ENCODE results near the gene LGALS14.

Gene LGALS14

GRCh38 chr19:39692822-39693221 is 11.5 kb upstream of the LGALS14 start:
- H3K18ac ChIP-seq (ENCODE audit: low read depth in 1 of 2, low read length in 2 of 2): no peak overlapping the region
- no peak overlapping the region for H2AK5ac ChIP-seq (ENCODE audit: low read length, severe bottlenecking)

GRCh38 chr19:39695759-39696158 is 8.5 kb upstream of the LGALS14 start:
- Histone ChIP-seq H2BK12ac (ENCODE audit: low read length in 2 of 2) (no peak overlapping the region), H3K4me1 (ENCODE audit: control insufficient read depth, insufficient read depth, low read depth, low read length) (no peaks in the 10 kb centered on the region), H4K8ac (ENCODE audit: low read length) (no peak overlapping the region), H3K4ac (ENCODE audit: low read depth in 1 of 2, low read length in 2 of 2) (no peak overlapping the region), H2BK15ac (ENCODE audit: low read depth, poor library complexity, severe bottlenecking) (no peak overlapping the region), H2BK5ac (ENCODE audit: low read depth, low read length, poor library complexity, severe bottlenecking) (no peak overlapping the region), H3K9me3 (ENCODE audit: control insufficient read depth, low read length) (no peaks in the 10 kb centered on the region), H2BK120ac (ENCODE audit: low read depth, low read length) (no peak overlapping the region), H3K23ac (ENCODE audit: low read length in 2 of 2) (no peak overlapping the region), H3K27me3 (ENCODE audit: control insufficient read depth in 1 of 2, insufficient read depth in 1 of 2, low read length in 2 of 2) (peaks cover 0 to 26% of the 10 kb centered on the region in 2 experiments), H3K4me3 (ENCODE audit: insufficient read depth in 1 of 2, low read depth in 1 of 2, low read length in 2 of 2) (no peak overlapping the region), H2AK5ac (ENCODE audit: low read length, severe bottlenecking) (no peak overlapping the region), H3K79me1 (replicated peaks; ENCODE audit: low read length, poor library complexity, severe bottlenecking) (no peaks in the 10 kb centered on the region), H2AFZ (ENCODE audit: low read depth, low read length) (no peak overlapping the region), H3K36me3 (ENCODE audit: control insufficient read depth in 1 of 2, insufficient read depth in 2 of 2, low read depth in 1 of 2, low read length in 2 of 2) (no peaks in the 10 kb centered on the region), H4K91ac (ENCODE audit: low read length) (no peak overlapping the region), H3K27ac (ENCODE audit: low read length, poor library complexity, severe bottlenecking) (no peak overlapping the region), H3K4me2 (ENCODE audit: low read length, poor library complexity, severe bottlenecking) (no peak overlapping the region), H3K18ac (ENCODE audit: low read depth in 1 of 2, low read length in 2 of 2) (no peak overlapping the region), H3K9ac (ENCODE audit: low read length) (no peak overlapping the region), H3K14ac (ENCODE audit: low read length in 2 of 2) (no peak overlapping the region)
- WGBS: 57% methylated on average over 2 of the region's 2 CpGs
- no peak for DNase-seq

More at GRCh38 chr19:39692822-39693221, 11.5 kb upstream of the LGALS14 start:
- H3K4me3 ChIP-seq (ENCODE audit: insufficient read depth in 1 of 2, low read depth in 1 of 2, low read length in 2 of 2): no peak overlapping the region
- DNase-seq: no peak
- H2BK15ac ChIP-seq (ENCODE audit: low read depth, poor library complexity, severe bottlenecking): no peak overlapping the region
- no peak overlapping the region for H3K4me2 ChIP-seq (ENCODE audit: low read length, poor library complexity, severe bottlenecking)
- no peak overlapping the region for H4K8ac ChIP-seq (ENCODE audit: low read length)
- peaks cover 0 to 18% of the 10 kb centered on the region in 2 experiments for H3K27me3 ChIP-seq (ENCODE audit: control insufficient read depth in 1 of 2, insufficient read depth in 1 of 2, low read length in 2 of 2)
- no peak overlapping the region for H2BK5ac ChIP-seq (ENCODE audit: low read depth, low read length, poor library complexity, severe bottlenecking)
- no peak overlapping the region for H3K27ac ChIP-seq (ENCODE audit: low read length, poor library complexity, severe bottlenecking)
- no peak overlapping the region for H2BK12ac ChIP-seq (ENCODE audit: low read length in 2 of 2)
- H3K36me3 ChIP-seq (ENCODE audit: control insufficient read depth in 1 of 2, insufficient read depth in 2 of 2, low read depth in 1 of 2, low read length in 2 of 2): no peaks in the 10 kb centered on the region
- no peak overlapping the region for H3K9ac ChIP-seq (ENCODE audit: low read length)
- WGBS: 86% methylated on average over 1 of the region's 1 CpG
- no peak overlapping the region for H4K91ac ChIP-seq (ENCODE audit: low read length)
- H3K9me3 ChIP-seq (ENCODE audit: control insufficient read depth, low read length): peaks cover 6% of the 10 kb centered on the region
- H3K4ac ChIP-seq (ENCODE audit: low read depth in 1 of 2, low read length in 2 of 2): no peak overlapping the region
- H3K79me1 ChIP-seq (replicated peaks; ENCODE audit: low read length, poor library complexity, severe bottlenecking): no peaks in the 10 kb centered on the region
- no peak overlapping the region for H2BK120ac ChIP-seq (ENCODE audit: low read depth, low read length)
- no peak overlapping the region for H3K23ac ChIP-seq (ENCODE audit: low read length in 2 of 2)
- no peaks in the 10 kb centered on the region for H3K4me1 ChIP-seq (ENCODE audit: control insufficient read depth, insufficient read depth, low read depth, low read length)
- no peak overlapping the region for H2AFZ ChIP-seq (ENCODE audit: low read depth, low read length)
- no peak overlapping the region for H3K14ac ChIP-seq (ENCODE audit: low read length in 2 of 2)

- Histone ChIP-seq H3K36me3 (ENCODE audit: control insufficient read depth in 1 of 2, insufficient read depth in 2 of 2, low read depth in 1 of 2, low read length in 2 of 2) (no peaks in the 10 kb centered on the region), H3K79me1 (replicated peaks; ENCODE audit: low read length, poor library complexity, severe bottlenecking) (no peaks in the 10 kb centered on the region), H4K8ac (ENCODE audit: low read length) (no peak overlapping the region), H3K4ac (ENCODE audit: low read depth in 1 of 2, low read length in 2 of 2) (no peak overlapping the region), H3K4me2 (ENCODE audit: low read length, poor library complexity, severe bottlenecking) (no peak overlapping the region), H3K14ac (ENCODE audit: low read length in 2 of 2) (no peak overlapping the region), H2BK12ac (ENCODE audit: low read length in 2 of 2) (no peak overlapping the region), H3K9ac (ENCODE audit: low read length) (no peak overlapping the region), H3K4me1 (ENCODE audit: control insufficient read depth, insufficient read depth, low read depth, low read length) (no peaks in the 10 kb centered on the region), H3K4me3 (ENCODE audit: insufficient read depth in 1 of 2, low read depth in 1 of 2, low read length in 2 of 2) (no peak overlapping the region), H4K91ac (ENCODE audit: low read length) (no peak overlapping the region), H2AK5ac (ENCODE audit: low read length, severe bottlenecking) (no peak overlapping the region), H3K27me3 (ENCODE audit: control insufficient read depth in 1 of 2, insufficient read depth in 1 of 2, low read length in 2 of 2) (peaks cover 0 to 32% of the 10 kb centered on the region in 2 experiments), H2BK5ac (ENCODE audit: low read depth, low read length, poor library complexity, severe bottlenecking) (no peak overlapping the region), H3K27ac (ENCODE audit: low read length, poor library complexity, severe bottlenecking) (no peak overlapping the region), H2BK15ac (ENCODE audit: low read depth, poor library complexity, severe bottlenecking) (no peak overlapping the region), H2BK120ac (ENCODE audit: low read depth, low read length) (no peak overlapping the region), H3K9me3 (ENCODE audit: control insufficient read depth, low read length) (no peaks in the 10 kb centered on the region), H2AFZ (ENCODE audit: low read depth, low read length) (no peak overlapping the region), H3K23ac (ENCODE audit: low read length in 2 of 2) (no peak overlapping the region), H3K18ac (ENCODE audit: low read depth in 1 of 2, low read length in 2 of 2) (no peak overlapping the region)
- no peak for DNase-seq
- 70% methylated on average over 2 of the region's 2 CpGs for WGBS
These were observed 7.9 kb upstream of the LGALS14 start for GRCh38 chr19:39696387-39696786.

GRCh38 chr19:39698535-39698934 is 5.7 kb upstream of the LGALS14 start:
- Histone ChIP-seq H3K4me1 (ENCODE audit: control insufficient read depth, insufficient read depth, low read depth, low read length) (no peaks in the 10 kb centered on the region), H3K27me3 (ENCODE audit: control insufficient read depth in 1 of 2, insufficient read depth in 1 of 2, low read length in 2 of 2) (peaks cover 0 to 42% of the 10 kb centered on the region in 2 experiments), H3K14ac (ENCODE audit: low read length in 2 of 2) (no peak overlapping the region), H3K27ac (ENCODE audit: low read length, poor library complexity, severe bottlenecking) (no peak overlapping the region), H3K18ac (ENCODE audit: low read depth in 1 of 2, low read length in 2 of 2) (no peak overlapping the region), H2BK5ac (ENCODE audit: low read depth, low read length, poor library complexity, severe bottlenecking) (no peak overlapping the region), H3K4me3 (ENCODE audit: insufficient read depth in 1 of 2, low read depth in 1 of 2, low read length in 2 of 2) (no peak overlapping the region), H4K91ac (ENCODE audit: low read length) (no peak overlapping the region), H3K9me3 (ENCODE audit: control insufficient read depth, low read length) (no peaks in the 10 kb centered on the region), H2AK5ac (ENCODE audit: low read length, severe bottlenecking) (no peak overlapping the region), H3K9ac (ENCODE audit: low read length) (no peak overlapping the region), H2BK12ac (ENCODE audit: low read length in 2 of 2) (no peak overlapping the region), H3K23ac (ENCODE audit: low read length in 2 of 2) (no peak overlapping the region), H3K4ac (ENCODE audit: low read depth in 1 of 2, low read length in 2 of 2) (no peak overlapping the region), H3K4me2 (ENCODE audit: low read length, poor library complexity, severe bottlenecking) (no peak overlapping the region), H2BK120ac (ENCODE audit: low read depth, low read length) (no peak overlapping the region), H2BK15ac (ENCODE audit: low read depth, poor library complexity, severe bottlenecking) (no peak overlapping the region), H2AFZ (ENCODE audit: low read depth, low read length) (no peak overlapping the region), H4K8ac (ENCODE audit: low read length) (no peak overlapping the region), H3K36me3 (ENCODE audit: control insufficient read depth in 1 of 2, insufficient read depth in 2 of 2, low read depth in 1 of 2, low read length in 2 of 2) (no peaks in the 10 kb centered on the region), H3K79me1 (replicated peaks; ENCODE audit: low read length, poor library complexity, severe bottlenecking) (no peaks in the 10 kb centered on the region)
- DNase-seq: no peak

Measured in mesenchymal stem cell (in vitro differentiated cells and primary cell).